Measurements from ENCODE around the gene FBXO17.
"Not testable (repeated sequence)": the region's sequence is repeated elsewhere in the genome, so short reads cannot be mapped to it uniquely, and the experiment has no call there.

Gene FBXO17

DNA sequence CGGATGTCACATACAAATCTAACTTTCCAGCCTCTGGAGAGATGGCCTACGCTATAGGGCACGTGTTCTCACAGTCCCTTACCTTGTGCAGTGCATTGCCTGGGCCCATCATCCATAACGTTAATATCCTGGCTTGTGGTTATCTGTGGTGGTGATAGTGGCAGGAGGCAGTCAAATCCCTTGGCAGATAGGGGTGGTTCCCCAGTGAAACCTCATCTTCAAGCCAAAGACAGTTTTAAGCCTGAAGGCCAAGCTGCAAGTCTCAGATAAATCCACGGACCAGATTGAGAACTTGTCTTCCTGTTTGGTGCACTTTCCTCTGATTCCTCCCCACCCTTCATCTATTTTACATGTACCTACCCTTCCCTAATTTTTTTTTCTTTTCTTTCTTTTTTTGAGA is 4.3 kb upstream of the FBXO17 start:
- Histone ChIP-seq H3K4me2 (ENCODE audit: low read length) (no peak overlapping the region), H3K9ac (ENCODE audit: low read depth, low read length) (no peak overlapping the region), H3K4me3 (ENCODE audit: low read length) (no peak overlapping the region), H3K27me3 (ENCODE audit: control insufficient read depth, insufficient read depth, low read length) (peaks cover 5% of the 10 kb centered on the region), H3K9me3 (replicated peaks; ENCODE audit: low read length) (no peaks in the 10 kb centered on the region), H3K4me1 (ENCODE audit: control insufficient read depth, insufficient read depth, low read length) (peaks cover 11% of the 10 kb centered on the region), H3K36me3 (ENCODE audit: insufficient read depth, low read length) (no peaks in the 10 kb centered on the region)

DNA sequence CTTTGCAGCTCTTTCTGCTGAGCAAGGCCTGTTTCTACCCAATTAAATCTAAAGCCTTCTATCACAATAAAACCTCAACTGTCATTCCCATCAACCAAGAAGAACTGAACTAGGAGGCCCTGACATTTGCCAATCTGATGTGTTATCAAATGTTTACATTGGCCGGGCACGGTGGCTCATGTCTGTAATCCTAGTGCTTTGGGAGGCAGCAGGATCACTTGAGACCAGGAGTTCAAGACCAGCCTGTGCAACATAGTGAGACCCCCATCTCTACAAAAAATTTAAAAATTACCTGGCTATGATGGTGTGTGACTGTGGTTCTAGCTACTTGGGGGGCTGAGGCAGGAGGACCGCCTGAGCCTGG is 2.8 kb upstream of the FBXO17 start:
- H3K4me1 ChIP-seq (ENCODE audit: control insufficient read depth, insufficient read depth, low read length): peaks cover 14% of the 10 kb centered on the region
- H3K36me3 ChIP-seq (ENCODE audit: insufficient read depth, low read length): no peaks in the 10 kb centered on the region
- H3K9me3 ChIP-seq (replicated peaks; ENCODE audit: low read length): no peaks in the 10 kb centered on the region
- H3K4me3 ChIP-seq (ENCODE audit: low read length): no peak overlapping the region
- H3K9ac ChIP-seq (ENCODE audit: low read depth, low read length): no peak overlapping the region
- no peak overlapping the region for H3K4me2 ChIP-seq (ENCODE audit: low read length)
- peaks cover 5% of the 10 kb centered on the region for H3K27me3 ChIP-seq (ENCODE audit: control insufficient read depth, insufficient read depth, low read length)

DNA sequence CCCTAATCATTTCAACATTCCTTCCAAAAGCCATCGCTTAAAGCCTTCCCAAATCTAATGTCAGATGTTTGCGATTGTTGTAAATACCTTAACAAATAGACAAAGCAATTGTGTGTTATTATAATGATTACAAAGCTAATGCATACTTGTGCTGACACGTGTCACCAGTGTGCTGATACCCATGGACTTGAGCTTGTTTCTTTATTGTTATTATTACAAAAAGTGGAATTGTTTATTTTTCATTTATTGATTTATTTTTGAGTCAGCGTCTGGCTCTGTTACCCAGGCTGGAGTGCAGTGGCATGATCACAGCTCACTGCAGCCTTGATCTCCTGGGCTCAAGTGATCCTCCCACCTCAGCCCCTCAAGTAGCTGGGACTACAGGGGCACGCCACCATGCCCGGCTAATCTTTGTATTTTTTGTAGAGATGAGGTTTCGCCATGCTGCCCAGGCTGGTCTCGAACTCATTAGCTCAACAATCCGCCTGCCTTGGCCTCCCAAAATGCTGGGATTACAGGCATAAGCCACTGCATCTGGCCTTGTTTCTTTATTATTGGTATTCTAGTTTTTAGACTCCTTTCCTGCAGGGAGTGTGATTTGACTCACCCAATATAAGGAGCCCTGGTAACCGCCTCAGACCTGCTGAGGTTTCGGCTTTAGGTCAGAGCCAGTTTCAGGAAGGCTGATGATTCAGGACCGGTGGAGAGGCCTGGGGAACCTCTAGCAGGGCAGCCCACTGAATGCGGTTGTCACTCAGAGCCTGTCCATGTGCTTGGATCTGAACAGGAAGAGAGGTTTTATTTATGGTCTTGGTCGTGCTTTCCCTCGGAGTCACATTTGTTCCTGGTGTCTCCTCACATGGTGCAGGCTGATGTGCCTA is 2.1 kb upstream of the FBXO17 start:
- no peak overlapping the region for H3K9ac ChIP-seq (ENCODE audit: low read depth, low read length)
- H3K9me3 ChIP-seq (replicated peaks; ENCODE audit: low read length): no peaks in the 10 kb centered on the region
- H3K4me2 ChIP-seq (ENCODE audit: low read length): no peak overlapping the region
- peaks cover 14% of the 10 kb centered on the region for H3K4me1 ChIP-seq (ENCODE audit: control insufficient read depth, insufficient read depth, low read length)
- H3K36me3 ChIP-seq (ENCODE audit: insufficient read depth, low read length): no peaks in the 10 kb centered on the region
- H3K4me3 ChIP-seq (ENCODE audit: low read length): no peak overlapping the region
- peaks cover 5% of the 10 kb centered on the region for H3K27me3 ChIP-seq (ENCODE audit: control insufficient read depth, insufficient read depth, low read length)

DNA sequence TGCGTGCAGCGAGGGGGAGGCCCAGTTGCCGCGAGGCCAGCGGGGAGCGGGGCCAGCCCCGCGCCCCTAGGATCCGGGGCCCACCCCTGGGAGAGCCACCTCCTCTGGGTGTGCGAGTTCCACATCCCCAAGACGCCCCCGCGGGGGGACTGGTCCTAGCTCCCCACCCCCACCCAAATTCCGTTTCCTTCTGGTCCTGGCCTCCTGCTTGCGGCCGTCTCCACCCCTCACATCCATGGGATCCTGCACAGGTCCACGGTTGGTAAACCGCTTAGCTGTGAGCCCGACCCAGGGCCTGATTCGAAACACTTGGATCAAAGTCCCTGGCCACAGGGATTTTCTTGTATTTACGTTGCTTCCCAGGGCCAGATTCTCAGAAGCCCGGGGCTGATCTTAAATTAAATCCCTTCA is 324 bp upstream of the FBXO17 start:
- H3K4me2 ChIP-seq (ENCODE audit: low read length): peak overlapping the region; percentile 91
- no peaks in the 10 kb centered on the region for H3K36me3 ChIP-seq (ENCODE audit: insufficient read depth, low read length)
- peak overlapping the region; percentile 80 for H3K4me3 ChIP-seq (ENCODE audit: low read length)
- H3K9me3 ChIP-seq (replicated peaks; ENCODE audit: low read length): no peaks in the 10 kb centered on the region
- H3K27me3 ChIP-seq (ENCODE audit: control insufficient read depth, insufficient read depth, low read length): no peaks in the 10 kb centered on the region
- H3K4me1 ChIP-seq (ENCODE audit: control insufficient read depth, insufficient read depth, low read length): peaks cover 14% of the 10 kb centered on the region
- peak overlapping the region; percentile 88 for H3K9ac ChIP-seq (ENCODE audit: low read depth, low read length)

DNA sequence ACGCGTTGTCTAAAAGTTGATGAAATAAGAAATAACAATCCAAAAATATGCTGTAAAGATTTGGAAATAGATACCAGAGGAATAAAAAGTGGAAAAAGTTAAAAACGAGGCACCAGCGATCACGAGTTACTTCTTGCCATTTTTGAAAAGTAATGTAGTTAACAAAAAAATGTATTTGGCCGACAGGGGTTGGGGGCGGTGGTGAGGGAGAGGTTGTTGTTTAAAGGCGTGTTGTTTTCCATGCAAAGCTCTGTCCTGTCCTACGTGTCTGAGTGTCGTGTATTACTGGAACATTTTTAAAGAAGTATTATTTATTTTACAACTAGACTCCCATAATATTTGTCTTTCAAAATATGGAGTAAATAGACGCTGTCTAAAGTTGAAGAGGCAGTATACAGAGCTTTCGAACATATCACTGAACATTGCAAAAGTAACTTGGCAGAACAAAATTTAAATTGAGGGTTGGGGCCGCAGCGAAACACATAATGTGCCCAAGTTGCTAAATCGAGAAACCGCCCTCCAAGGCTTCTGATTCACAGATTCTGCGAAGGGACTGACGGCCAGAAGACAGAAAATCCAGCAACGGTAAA is 823 bp downstream of the FBXO17 start:
- H3K36me3 ChIP-seq (ENCODE audit: insufficient read depth, low read length): no peaks in the 10 kb centered on the region
- no peaks in the 10 kb centered on the region for H3K9me3 ChIP-seq (replicated peaks; ENCODE audit: low read length)
- H3K4me1 ChIP-seq (ENCODE audit: control insufficient read depth, insufficient read depth, low read length): peaks cover 14% of the 10 kb centered on the region
- H3K4me2 ChIP-seq (ENCODE audit: low read length): peak overlapping the region; percentile 91
- H3K27me3 ChIP-seq (ENCODE audit: control insufficient read depth, insufficient read depth, low read length): no peaks in the 10 kb centered on the region
- H3K4me3 ChIP-seq (ENCODE audit: low read length): peak overlapping the region; percentile 80
- H3K9ac ChIP-seq (ENCODE audit: low read depth, low read length): peak overlapping the region; percentile 88

DNA sequence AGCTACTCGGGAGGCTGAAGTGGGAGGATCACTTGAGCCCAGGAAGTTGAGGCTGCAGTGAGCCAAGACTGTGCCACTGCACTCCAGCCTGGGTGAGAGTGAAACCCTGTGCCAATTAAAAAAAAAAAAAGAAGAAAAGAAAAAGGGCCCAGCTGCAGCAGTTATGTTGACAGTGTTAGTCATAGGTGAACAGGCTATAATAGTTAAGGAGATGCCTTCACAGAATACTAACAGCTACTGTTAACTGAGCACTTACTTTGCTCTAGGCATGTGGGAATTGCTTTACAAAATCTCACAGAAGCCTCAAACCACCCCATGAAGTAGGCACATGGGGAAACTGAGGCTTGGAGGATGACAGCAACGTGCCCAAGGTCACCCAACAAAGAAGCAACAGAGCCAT is 3.9 kb downstream of the FBXO17 start:
- no peak overlapping the region for H3K4me3 ChIP-seq (ENCODE audit: low read length)
- no peak overlapping the region for H3K4me2 ChIP-seq (ENCODE audit: low read length)

DNA sequence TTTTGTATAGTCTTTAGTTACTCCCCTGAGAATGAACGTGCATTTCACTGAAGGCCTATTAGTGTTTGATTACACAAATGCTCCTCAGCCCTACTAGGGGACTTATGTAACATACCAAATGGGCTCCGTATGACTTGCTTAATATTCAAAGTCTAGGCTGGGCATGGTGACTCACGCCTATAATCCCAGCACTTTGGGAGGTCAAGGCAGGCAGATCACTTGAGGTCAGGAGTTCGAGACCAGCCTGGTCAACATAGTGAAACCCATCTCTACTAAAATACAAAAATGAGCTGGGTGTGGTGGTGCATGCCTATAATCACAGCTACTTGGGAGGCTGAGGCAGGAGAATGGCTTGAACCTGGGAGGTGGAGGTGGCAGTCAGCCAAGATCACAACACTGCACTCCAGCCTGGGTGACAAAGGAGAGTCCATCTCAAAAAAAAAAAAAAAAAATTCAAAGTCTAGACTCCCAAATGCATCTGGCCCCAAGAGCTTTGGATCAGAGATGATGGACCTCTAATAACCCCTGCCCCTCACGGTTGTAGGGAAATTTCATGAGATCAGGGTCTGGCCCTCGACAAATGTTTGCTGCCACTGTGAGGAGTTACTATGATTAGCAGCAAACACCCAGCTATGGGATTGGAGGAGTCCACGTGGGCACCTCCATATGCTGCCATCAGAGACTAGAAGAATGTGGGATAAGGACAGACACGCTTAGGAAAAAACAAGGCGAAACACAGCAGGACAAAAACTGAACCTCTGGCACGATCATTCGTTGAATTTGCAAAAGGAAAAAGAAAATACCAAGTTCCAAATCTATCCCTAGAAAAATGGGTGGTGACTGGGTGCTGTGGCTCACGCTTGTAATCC is 4.6 kb downstream of the FBXO17 start:
- peaks cover 5% of the 10 kb centered on the region for H3K4me1 ChIP-seq (ENCODE audit: control insufficient read depth, insufficient read depth, low read length)
- no peak overlapping the region for H3K4me3 ChIP-seq (ENCODE audit: low read length)
- no peak overlapping the region for H3K9ac ChIP-seq (ENCODE audit: low read depth, low read length)
- no peak overlapping the region for H3K4me2 ChIP-seq (ENCODE audit: low read length)
- peaks cover 4% of the 10 kb centered on the region for H3K36me3 ChIP-seq (ENCODE audit: insufficient read depth, low read length)
- no peaks in the 10 kb centered on the region for H3K27me3 ChIP-seq (ENCODE audit: control insufficient read depth, insufficient read depth, low read length)
- H3K9me3 ChIP-seq (replicated peaks; ENCODE audit: low read length): no peaks in the 10 kb centered on the region

More for the DNA sequence above, 3.9 kb downstream of the FBXO17 start:
- no peaks in the 10 kb centered on the region for H3K9me3 ChIP-seq (replicated peaks; ENCODE audit: low read length)
- H3K27me3 ChIP-seq (ENCODE audit: control insufficient read depth, insufficient read depth, low read length): no peaks in the 10 kb centered on the region
- H3K36me3 ChIP-seq (ENCODE audit: insufficient read depth, low read length): peaks cover 4% of the 10 kb centered on the region
- H3K4me1 ChIP-seq (ENCODE audit: control insufficient read depth, insufficient read depth, low read length): peaks cover 13% of the 10 kb centered on the region
- no peak overlapping the region for H3K9ac ChIP-seq (ENCODE audit: low read depth, low read length)

DNA sequence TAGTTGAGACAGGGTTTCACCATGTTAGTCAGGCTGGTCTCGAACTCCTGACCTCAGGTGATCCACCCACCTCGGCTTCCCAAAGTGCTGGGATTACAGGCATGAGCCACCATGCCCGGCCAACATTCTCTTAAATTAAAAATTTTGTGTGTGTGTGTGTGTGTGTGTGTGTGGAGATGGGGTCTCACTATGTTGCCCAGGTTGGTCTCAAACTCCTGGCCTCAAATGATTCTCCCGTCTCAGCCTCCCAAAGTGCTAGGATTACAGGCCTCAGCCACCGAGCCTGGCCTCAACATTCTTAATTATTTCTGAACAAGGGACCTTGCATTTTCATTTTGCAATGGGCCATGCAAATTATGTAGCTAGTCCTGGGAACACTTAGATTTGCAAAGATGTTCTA is 9.4 kb downstream of the FBXO17 start:
- H3K27me3 ChIP-seq (ENCODE audit: control insufficient read depth, insufficient read depth, low read length); H3K36me3 ChIP-seq (ENCODE audit: insufficient read depth, low read length); H3K9me3 ChIP-seq (replicated peaks; ENCODE audit: low read length); H3K4me2 ChIP-seq (ENCODE audit: low read length); H3K4me3 ChIP-seq (ENCODE audit: low read length); H3K9ac ChIP-seq (ENCODE audit: low read depth, low read length); H3K4me1 ChIP-seq (ENCODE audit: control insufficient read depth, insufficient read depth, low read length): not testable (repeated sequence)

DNA sequence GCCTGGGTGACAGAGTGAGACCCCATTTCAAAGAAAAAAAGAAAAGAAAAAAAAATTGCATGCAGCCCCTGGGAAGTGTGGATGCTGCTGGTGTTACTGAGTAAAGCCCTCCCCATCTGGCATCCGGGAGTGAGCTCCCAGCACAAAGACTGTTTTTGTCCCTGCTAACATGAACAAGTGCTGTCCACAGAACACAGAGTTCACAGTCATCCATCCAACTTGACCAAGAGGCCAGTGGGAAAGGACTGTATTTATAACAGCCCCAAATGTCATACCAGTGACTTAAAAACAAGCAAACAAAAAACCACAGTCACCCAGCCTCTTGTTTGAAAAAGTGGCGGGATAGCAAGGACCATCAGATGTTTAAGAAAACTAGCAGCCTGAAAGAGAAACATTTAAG is 10.8 kb downstream of the FBXO17 start:
- Histone ChIP-seq H3K4me3 (ENCODE audit: low read length) (no peak overlapping the region), H3K9me3 (replicated peaks; ENCODE audit: low read length) (no peaks in the 10 kb centered on the region), H3K9ac (ENCODE audit: low read depth, low read length) (no peak overlapping the region), H3K36me3 (ENCODE audit: insufficient read depth, low read length) (peaks cover 8% of the 10 kb centered on the region), H3K27me3 (ENCODE audit: control insufficient read depth, insufficient read depth, low read length) (no peaks in the 10 kb centered on the region), H3K4me1 (ENCODE audit: control insufficient read depth, insufficient read depth, low read length) (peaks cover 3% of the 10 kb centered on the region), H3K4me2 (ENCODE audit: low read length) (no peak overlapping the region)

DNA sequence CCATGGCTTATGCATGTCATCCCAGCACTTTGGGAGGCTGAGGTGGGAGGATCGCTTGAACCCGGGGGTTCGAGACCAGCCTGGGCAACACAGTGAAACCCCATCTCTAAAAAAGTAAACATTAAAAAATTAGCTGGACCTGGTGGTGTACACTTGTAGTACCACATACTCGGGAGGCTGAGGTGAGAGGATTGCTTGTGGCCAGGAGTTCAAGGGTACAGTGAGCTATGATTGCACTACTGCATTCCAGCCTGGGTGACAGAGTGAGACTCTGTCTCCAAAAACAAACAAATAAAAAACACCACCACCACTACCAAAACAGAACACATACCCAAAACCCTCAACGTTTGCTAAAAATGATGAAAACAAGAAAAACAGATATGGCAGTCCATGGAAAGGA is 15.9 kb downstream of the FBXO17 start:
- no peak overlapping the region for H3K9ac ChIP-seq (ENCODE audit: low read depth, low read length)
- H3K36me3 ChIP-seq (ENCODE audit: insufficient read depth, low read length): no peaks in the 10 kb centered on the region

DNA sequence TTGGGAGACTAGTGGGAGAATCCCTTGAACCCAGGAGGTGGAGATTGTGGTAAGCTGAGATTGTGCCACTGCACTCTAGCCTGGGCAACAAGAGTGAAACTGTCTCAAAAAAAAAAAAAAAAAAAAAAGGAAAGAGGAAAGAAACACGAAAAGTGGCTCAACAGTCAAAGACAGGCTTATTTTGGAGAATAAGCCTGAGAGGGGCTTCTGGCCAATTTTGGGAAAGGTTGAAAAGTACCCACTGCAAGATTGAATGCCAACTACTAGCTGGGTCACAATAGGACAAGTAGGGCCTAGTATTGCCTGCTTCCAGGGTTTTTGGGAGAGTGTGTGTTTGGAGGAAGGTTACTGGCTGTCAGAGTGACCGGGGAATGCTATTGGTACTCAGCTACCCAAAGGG is 17.2 kb downstream of the FBXO17 start:
- H3K4me2 ChIP-seq (ENCODE audit: low read length): no peak overlapping the region
- no peak overlapping the region for H3K4me3 ChIP-seq (ENCODE audit: low read length)
- no peak overlapping the region for H3K9ac ChIP-seq (ENCODE audit: low read depth, low read length)
- H3K36me3 ChIP-seq (ENCODE audit: insufficient read depth, low read length): no peaks in the 10 kb centered on the region
- H3K4me1 ChIP-seq (ENCODE audit: control insufficient read depth, insufficient read depth, low read length): peaks cover 3% of the 10 kb centered on the region
- H3K27me3 ChIP-seq (ENCODE audit: control insufficient read depth, insufficient read depth, low read length): no peaks in the 10 kb centered on the region
- H3K9me3 ChIP-seq (replicated peaks; ENCODE audit: low read length): no peaks in the 10 kb centered on the region

More for the DNA sequence above, 15.9 kb downstream of the FBXO17 start:
- Histone ChIP-seq H3K4me1 (ENCODE audit: control insufficient read depth, insufficient read depth, low read length) (peaks cover 3% of the 10 kb centered on the region), H3K4me3 (ENCODE audit: low read length) (no peak overlapping the region), H3K27me3 (ENCODE audit: control insufficient read depth, insufficient read depth, low read length) (no peaks in the 10 kb centered on the region), H3K4me2 (ENCODE audit: low read length) (no peak overlapping the region), H3K9me3 (replicated peaks; ENCODE audit: low read length) (no peaks in the 10 kb centered on the region)
